GM18519 (cell line): ENCODE results near the gene GATAD2B.
"Not testable (repeated sequence)": the region's sequence is repeated elsewhere in the genome, so short reads cannot be mapped to it uniquely, and the experiment has no call there.

ENCODE experiments used
- ATAC-seq: cut with Tn5 transposase; IDR thresholded peaks from one replicate; pipeline ENCODE4 v1.9.1; 2021; ENCODE audit warnings: mild to moderate bottlenecking, moderate library complexity; ENCODE audit not compliant: unreplicated experiment, low FRiP score

Gene GATAD2B

DNA sequence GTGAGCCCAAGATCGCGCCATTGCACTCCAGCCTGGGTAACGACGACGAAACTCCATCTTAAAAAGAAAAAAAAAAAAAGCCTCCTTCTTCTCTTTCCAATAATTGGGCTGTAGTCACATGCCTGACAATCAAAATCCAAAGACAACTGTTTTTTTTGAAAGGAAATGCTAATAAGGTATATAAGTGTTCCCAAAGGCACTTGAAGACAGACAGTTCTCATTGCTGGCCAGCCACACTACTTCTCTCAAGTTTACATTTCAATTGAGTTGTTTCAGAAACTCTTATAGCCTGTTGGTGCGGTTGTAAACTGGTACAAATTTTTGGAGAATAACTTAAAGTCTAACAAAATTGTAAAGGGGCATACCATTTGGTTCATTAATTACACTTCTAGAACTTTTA lies 23.3 kb downstream of the GATAD2B start:
- no peak for ATAC-seq

GRCh38 chr1:153895866-153896265 lies 26.9 kb downstream of the GATAD2B start:
- not testable (repeated sequence) for ATAC-seq

DNA sequence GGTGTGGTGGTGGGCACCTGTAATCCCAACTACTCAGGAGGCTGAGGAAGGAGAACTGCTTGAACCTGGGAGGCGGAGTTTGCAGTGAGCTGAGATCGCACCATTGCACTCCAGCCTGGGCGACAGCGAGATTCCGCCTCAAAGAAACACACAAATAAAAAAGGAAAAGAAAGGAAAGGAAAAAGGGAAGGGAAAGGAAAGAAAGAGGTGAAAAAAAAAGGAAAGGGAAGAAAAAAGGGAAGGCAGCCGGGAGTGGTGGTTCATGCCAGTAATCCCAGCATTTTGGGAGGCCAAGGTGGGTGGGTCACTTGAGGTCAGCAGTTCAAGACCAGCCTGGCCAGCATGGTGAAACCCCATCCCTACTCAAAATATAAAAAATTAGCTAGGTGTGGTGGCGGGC lies 31.7 kb downstream of the GATAD2B start:
- not testable (repeated sequence) for ATAC-seq

DNA sequence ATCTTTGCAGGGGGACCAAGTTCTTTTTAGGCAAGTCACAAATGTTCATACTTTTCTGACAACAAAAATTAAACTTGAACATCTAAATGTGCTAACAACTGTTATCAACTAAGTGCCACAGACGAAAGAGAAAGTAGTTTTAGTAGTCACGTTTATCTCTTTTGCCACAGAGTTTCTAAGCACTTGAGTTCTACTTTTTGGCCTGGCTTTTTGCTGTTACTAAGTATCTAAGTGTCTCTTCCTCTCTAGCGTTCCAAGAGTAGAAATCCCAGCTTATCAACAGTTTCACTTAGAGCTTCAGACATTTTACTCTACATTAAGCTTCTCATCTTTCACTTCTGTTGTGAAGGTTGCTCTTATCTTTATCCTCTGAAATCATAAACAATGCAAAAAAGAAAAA lies 34.2 kb downstream of the GATAD2B start:
- ATAC-seq, result no peak

GRCh38 chr1:153886127-153886526 lies 36.6 kb downstream of the GATAD2B start:
- no peak for ATAC-seq

GRCh38 chr1:153883223-153883622 lies 39.5 kb downstream of the GATAD2B start:
- no peak for ATAC-seq

- no peak for ATAC-seq
These were observed 40.4 kb downstream of the GATAD2B start for GRCh38 chr1:153882296-153882912.

GRCh38 chr1:153881751-153882150 lies 41.0 kb downstream of the GATAD2B start:
- ATAC-seq, result no peak

DNA sequence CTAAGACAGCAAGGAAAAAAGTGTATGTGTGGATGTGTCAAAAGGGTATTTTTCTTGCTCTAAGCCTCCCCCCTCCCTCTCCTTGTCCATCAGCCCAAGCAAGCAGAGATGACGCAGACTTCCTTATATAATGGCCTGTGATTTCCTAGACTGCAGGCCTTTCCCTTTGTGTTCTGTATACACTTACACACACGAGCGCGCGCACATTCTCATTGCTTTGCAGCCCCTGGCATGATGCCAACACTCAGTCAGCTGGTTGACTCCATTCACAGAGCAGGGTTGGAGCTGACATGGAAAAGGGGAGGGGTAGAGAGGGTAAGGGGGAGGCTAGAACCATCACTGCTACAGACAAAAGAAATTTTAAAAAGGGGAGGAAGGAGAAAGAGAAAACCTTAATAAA lies 41.8 kb downstream of the GATAD2B start:
- ATAC-seq, result no peak

- no peak for ATAC-seq
These were observed 42.7 kb downstream of the GATAD2B start for GRCh38 chr1:153880024-153880423.

- no peak for ATAC-seq
These were observed 45.7 kb downstream of the GATAD2B start for GRCh38 chr1:153877112-153877511.

GRCh38 chr1:153872934-153873333 lies 49.8 kb downstream of the GATAD2B start:
- ATAC-seq, result no peak

DNA sequence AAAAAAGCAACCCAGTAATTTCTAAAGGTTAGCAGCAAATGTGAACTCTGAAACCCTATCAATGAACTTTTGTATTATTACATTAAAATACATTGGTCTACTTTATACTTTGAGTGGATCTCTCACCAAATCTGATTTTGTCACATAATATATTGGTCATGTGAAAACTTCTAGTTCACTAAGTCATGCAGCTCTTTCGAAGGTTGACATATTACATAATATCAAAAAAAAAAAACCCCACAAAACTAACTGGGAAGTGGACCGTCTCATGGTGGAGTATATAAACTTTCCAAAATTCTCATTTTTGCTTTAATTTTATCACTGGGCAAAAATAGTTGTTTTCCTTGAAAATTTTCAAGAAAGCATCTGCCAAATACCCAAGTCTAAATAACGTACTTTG lies 50.4 kb downstream of the GATAD2B start:
- ATAC-seq, result no peak

DNA sequence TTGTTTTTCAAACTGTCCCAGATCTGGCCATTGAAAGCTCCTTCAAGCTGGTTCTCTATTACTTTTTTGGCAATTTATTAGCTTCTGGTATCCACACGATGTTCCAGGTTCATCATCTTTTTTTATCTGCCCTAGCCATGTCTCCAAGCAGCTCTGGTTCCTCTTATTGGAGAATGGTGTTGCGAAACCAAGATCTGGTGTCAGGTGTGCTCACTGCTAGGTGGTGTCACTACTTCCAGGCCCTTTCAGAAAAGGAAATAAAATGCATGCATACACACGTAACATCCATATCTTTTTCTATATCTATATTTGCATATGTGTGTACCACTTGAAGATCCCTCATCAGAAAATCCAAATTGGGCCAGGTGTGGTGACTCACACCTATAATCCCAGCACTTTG lies 53.3 kb downstream of the GATAD2B start:
- ATAC-seq, result no peak

DNA sequence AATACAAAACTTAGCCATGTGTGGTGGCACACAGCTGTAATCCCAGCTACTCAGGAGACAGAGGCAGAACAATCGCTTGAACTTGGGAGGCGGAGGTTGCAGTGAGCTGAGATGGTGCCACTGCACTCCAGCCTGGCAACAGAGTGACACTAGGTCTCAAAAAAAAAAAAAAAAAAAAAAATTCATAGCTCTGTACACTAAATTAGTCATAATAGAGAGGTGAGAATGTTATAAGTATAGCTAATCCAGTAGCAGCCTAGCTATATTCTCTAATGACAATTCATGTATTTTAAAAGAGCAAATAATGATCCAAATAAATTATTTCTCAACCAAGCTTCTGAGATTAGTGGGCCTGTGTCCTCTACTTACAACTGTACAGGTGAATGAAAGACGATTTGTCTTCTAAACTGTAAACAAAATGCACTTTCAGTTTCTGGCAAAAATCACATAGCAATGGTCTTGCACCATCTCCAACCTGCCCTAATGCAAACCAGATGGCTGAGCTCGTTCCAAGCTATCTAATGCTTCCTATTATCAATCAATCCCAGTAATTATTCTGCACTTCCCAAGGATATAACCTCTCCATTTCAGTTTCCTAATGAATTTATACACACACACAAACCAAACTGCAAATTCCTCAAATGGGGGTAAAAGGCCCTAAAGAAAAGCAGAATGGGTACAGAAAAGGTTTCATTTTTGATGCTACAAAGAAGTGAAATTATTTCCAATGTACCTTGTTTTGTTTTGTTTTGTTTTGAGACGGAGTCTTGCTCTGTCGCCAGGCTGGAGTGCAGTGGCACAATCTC lies 56.5 kb downstream of the GATAD2B start:
- no peak for ATAC-seq

GRCh38 chr1:153860285-153860684 lies 62.5 kb downstream of the GATAD2B start:
- no peak for ATAC-seq

- no peak for ATAC-seq
These were observed 65.3 kb downstream of the GATAD2B start for GRCh38 chr1:153857505-153857904.

- no peak for ATAC-seq
These were observed 66.0 kb downstream of the GATAD2B start for GRCh38 chr1:153856763-153857162.

GRCh38 chr1:153852170-153852569 lies 70.6 kb downstream of the GATAD2B start:
- no peak for ATAC-seq

- ATAC-seq, result peak; percentile 64
These were observed 73.1 kb downstream of the GATAD2B start for GRCh38 chr1:153849487-153850185.

GRCh38 chr1:153848805-153849204 lies 74.0 kb downstream of the GATAD2B start:
- no peak for ATAC-seq

DNA sequence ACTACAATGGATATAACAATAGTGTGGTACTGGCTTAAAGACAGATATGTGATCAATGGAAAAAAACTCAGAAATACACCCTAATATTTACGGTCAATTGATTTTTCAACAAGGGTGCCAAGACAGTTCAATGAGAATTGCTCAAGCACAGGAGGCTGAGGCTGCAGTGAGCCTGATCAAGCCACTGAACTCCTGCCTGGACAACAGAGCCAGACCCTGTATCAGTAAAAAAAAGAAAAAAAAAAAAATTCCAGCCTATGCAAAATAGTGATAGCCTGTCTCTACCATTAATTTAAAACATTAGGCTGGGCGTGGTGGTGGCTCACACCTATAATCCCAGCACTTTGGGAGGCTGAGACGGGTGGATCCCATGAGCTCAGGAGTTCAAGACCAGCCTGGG lies 77.6 kb downstream of the GATAD2B start:
- ATAC-seq, result no peak
